Panc1 (cell line): Measurements from ENCODE around the gene GAS5. TPM values are rescaled to one million over a fixed set of nuclear protein-coding genes. Genes with fewer than 3 reads are reported as not detected.

Source experiments
- ATAC-seq: fragments of 200-7000 bp; cut with Tn5 transposase; 2 replicates; pipeline ENCODE4 v1.9.1; 2020; ENCODE audit warnings: mild to moderate bottlenecking, moderate library complexity
- BruUV-seq: library from RNA; stranded (reverse); fragments of 400-500 nt; replicated peaks from 2 replicates; lab custom pipeline; 2021; lab: Mats Ljungman, UMichigan
- CTCF ChIA-PET: fragments of 300-600 bp; sonication (Branson Sonifier 250); formaldehyde crosslinking; loops from one replicate; lab custom pipeline; 2022; ENCODE audit warnings: antibody characterized with exemption; lab: Charles Lee
- POLR2A ChIA-PET: fragments of 300-600 bp; sonication (Branson Sonifier 250); formaldehyde crosslinking; loops from one replicate; lab custom pipeline; 2022; ENCODE audit warnings: antibody characterized with exemption; lab: Charles Lee
- DNase-seq: peaks from one replicate; pipeline ENCODE4 v3.0.0-alpha.2; 2010; ENCODE audit warnings: low read depth, low spot score
- H3K27ac ChIP-seq: 2 replicates; pipeline ENCODE4 v1.5.1; 2011; ENCODE audit warnings: mild to moderate bottlenecking, low read length, inconsistent platforms
- H3K27me3 ChIP-seq: fragments of 200-500 bp; sonication (Bioruptor generic); 2 replicates; pipeline ENCODE4 v1.6.0; 2014; ENCODE audit warnings: low read length, inconsistent platforms; ENCODE audit not compliant: control insufficient read depth, insufficient read depth
- H3K36me3 ChIP-seq: fragments of 200-500 bp; sonication (Bioruptor generic); 2 replicates; pipeline ENCODE4 v1.5.1; 2014; ENCODE audit warnings: inconsistent platforms, mild to moderate bottlenecking, low read length, moderate library complexity; ENCODE audit not compliant: control insufficient read depth, insufficient read depth
- H3K4me1 ChIP-seq: 2 replicates; pipeline ENCODE4 v1.5.1; 2011; ENCODE audit warnings: inconsistent platforms, mild to moderate bottlenecking, low read length, moderate library complexity; ENCODE audit not compliant: control insufficient read depth, insufficient read depth
- H3K4me3 ChIP-seq, 2 experiments: 2 replicates each; pipeline ENCODE4 v1.5.1; 2011 to 2012; ENCODE audit warnings: low read depth in 2 of 2, low read length in 2 of 2, mild to moderate bottlenecking in 2 of 2, inconsistent platforms in 1 of 2, moderate library complexity in 1 of 2
- H3K9me3 ChIP-seq: fragments of 200-500 bp; sonication (Bioruptor generic); 2 replicates; pipeline ENCODE4 v1.5.1; 2014; ENCODE audit warnings: low read depth, mild to moderate bottlenecking, inconsistent platforms, low read length, moderate library complexity; ENCODE audit not compliant: control insufficient read depth, insufficient read depth
- CTCF ChIP-seq: fragments of 450-650 bp; IDR thresholded peaks from 2 replicates; pipeline ENCODE4 v1.5.1; 2017; ENCODE audit warnings: mild to moderate bottlenecking
- POLR2AphosphoS5 ChIP-seq: IDR thresholded peaks from 2 replicates; pipeline ENCODE4 v1.6.1; 2012; ENCODE audit warnings: mild to moderate bottlenecking, low read depth, low read length, moderate library complexity
- SIN3A ChIP-seq: IDR thresholded peaks from 2 replicates; pipeline ENCODE4 v1.6.1; 2012; ENCODE audit warnings: low read depth, mild to moderate bottlenecking, low read length, moderate library complexity, borderline replicate concordance; ENCODE audit not compliant: insufficient read depth
- TCF7L2 ChIP-seq: IDR thresholded peaks from 2 replicates; pipeline ENCODE4 v1.6.1; 2011; ENCODE audit warnings: mild to moderate bottlenecking, low read depth, low read length, inconsistent platforms
- in situ Hi-C: cut with HindIII; loops from 2 replicates; pipeline ENCODE4 v1.10.0; 2016; ENCODE audit warnings: low sequenced_read_pairs, low pct_unique_long_range_greater_than_20kb
- intact Hi-C: fragments of 100-400 bp; cut with micrococcal nuclease; formaldehyde crosslinking; loops from one replicate; pipeline ENCODE4 v1.10.0; 2022; ENCODE audit not compliant: unreplicated experiment
- total RNA-seq: library from RNA; stranded (reverse); gene quantifications from one replicate; pipeline ENCODE4 v1.2.1, GENCODE V29; 2021; ENCODE audit not compliant: unreplicated experiment
- TF ChIP-seq, protein P1 (sequence below), 2 experiments: IDR thresholded peaks; 2 replicates each; pipeline ENCODE4 v1.6.1; 2011 to 2012; ENCODE audit warnings: low read depth in 2 of 2, control low read depth in 1 of 2, low read length in 1 of 2, mild to moderate bottlenecking in 1 of 2, moderate library complexity in 1 of 2; ENCODE audit not compliant: insufficient read depth in 1 of 2

Gene GAS5
- total RNA-seq, 1 experiment from 2014 or later: 236 TPM

DNA sequence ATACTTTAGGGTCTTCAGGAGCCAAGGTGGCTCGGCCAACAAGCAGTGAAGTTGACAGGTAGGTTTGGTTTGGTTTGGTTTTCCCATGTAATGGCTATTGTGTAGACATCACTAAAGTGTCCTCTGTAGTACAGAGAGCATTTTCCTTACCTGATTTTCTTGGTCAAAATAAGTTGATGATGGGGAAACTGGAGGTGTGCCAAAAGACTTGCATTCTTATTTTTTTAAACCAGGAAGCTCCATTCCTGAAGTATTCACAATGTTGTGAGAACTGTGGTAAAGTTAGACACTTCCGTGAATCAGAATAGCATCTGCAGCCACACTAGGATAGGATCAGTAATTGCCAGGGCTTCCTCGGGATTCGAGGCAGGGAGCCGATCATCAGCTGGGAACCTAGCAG lies 3.3 kb upstream of the GAS5 start:
- Histone ChIP-seq H3K9me3 (no peaks in the 10 kb centered on the region), H3K4me1 (peaks cover 9% of the 10 kb centered on the region), H3K36me3 (peaks cover 16% of the 10 kb centered on the region), H3K4me3 (no peak overlapping the region), H3K27me3 (no peaks in the 10 kb centered on the region), H3K27ac (no peak overlapping the region)
- in situ Hi-C loops: no loop called here
- BruUV-seq: no TSS peak
- intact Hi-C loops: no loop called here
- DNase-seq (no peak), ATAC-seq (no peak)
- TF ChIP-seq POLR2AphosphoS5 (no peak), CTCF (no peak), TCF7L2 (no peak), SIN3A (no peak)
- TF ChIP-seq, protein P1, sequence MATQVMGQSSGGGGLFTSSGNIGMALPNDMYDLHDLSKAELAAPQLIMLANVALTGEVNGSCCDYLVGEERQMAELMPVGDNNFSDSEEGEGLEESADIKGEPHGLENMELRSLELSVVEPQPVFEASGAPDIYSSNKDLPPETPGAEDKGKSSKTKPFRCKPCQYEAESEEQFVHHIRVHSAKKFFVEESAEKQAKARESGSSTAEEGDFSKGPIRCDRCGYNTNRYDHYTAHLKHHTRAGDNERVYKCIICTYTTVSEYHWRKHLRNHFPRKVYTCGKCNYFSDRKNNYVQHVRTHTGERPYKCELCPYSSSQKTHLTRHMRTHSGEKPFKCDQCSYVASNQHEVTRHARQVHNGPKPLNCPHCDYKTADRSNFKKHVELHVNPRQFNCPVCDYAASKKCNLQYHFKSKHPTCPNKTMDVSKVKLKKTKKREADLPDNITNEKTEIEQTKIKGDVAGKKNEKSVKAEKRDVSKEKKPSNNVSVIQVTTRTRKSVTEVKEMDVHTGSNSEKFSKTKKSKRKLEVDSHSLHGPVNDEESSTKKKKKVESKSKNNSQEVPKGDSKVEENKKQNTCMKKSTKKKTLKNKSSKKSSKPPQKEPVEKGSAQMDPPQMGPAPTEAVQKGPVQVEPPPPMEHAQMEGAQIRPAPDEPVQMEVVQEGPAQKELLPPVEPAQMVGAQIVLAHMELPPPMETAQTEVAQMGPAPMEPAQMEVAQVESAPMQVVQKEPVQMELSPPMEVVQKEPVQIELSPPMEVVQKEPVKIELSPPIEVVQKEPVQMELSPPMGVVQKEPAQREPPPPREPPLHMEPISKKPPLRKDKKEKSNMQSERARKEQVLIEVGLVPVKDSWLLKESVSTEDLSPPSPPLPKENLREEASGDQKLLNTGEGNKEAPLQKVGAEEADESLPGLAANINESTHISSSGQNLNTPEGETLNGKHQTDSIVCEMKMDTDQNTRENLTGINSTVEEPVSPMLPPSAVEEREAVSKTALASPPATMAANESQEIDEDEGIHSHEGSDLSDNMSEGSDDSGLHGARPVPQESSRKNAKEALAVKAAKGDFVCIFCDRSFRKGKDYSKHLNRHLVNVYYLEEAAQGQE (IDR thresholded peaks at IDR 0.05; ENCODE audit: insufficient read depth in 1 of 2, low read depth in 2 of 2, low read length in 1 of 2): no peak
- POLR2A ChIA-PET: no interaction called here
- CTCF ChIA-PET: no interaction called here

GRCh38 chr1:173870252-173871075 lies 2.7 kb upstream of the GAS5 start:
- no peak for ATAC-seq
- no peak overlapping the region for H3K27ac ChIP-seq
- in situ Hi-C loops (no loop called here), intact Hi-C loops (no loop called here)
- no peak overlapping the region for H3K4me3 ChIP-seq
- no peaks in the 10 kb centered on the region for H3K9me3 ChIP-seq
- CTCF ChIA-PET: no interaction called here
- peaks cover 22% of the 10 kb centered on the region for H3K36me3 ChIP-seq
- no peaks in the 10 kb centered on the region for H3K27me3 ChIP-seq
- TF ChIP-seq POLR2AphosphoS5: no peak
- no peak for TF ChIP-seq SIN3A
- TF ChIP-seq CTCF: no peak
- no peak for TF ChIP-seq TCF7L2
- TF ChIP-seq, protein P1 (IDR thresholded peaks at IDR 0.05; ENCODE audit: insufficient read depth in 1 of 2, low read depth in 2 of 2, low read length in 1 of 2): no peak
- peaks cover 16% of the 10 kb centered on the region for H3K4me1 ChIP-seq
- DNase-seq: no peak
- BruUV-seq: no TSS peak
- POLR2A ChIA-PET: no interaction called here
